ENCODE measurements around the gene KIF26B.

Gene KIF26B

DNA sequence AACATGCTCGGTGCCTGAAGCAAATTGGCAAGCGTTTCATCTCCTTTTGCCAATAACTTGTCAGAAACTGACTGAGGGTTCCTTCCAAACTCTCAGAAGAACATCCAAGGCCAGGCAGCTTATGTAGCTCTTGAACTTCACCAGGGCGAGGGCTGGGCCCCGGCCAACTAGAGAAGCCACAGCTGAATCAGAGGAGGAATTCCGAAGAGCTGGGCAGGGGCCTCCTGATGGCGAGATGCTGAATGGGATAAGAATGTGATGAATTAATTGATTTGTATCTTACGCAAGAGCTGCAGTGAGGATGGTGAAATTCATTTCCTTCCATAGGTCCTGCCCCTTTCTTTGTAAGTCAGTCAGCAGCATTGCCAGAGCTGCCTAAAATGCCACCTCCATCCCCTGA is 345.8 kb downstream of the KIF26B start:
- no peak overlapping the region for H3K4me3 ChIP-seq (replicated peaks in 1 of 2; ENCODE audit: low read depth in 2 of 2, low read length in 2 of 2)
- TF ChIP-seq, protein P1, sequence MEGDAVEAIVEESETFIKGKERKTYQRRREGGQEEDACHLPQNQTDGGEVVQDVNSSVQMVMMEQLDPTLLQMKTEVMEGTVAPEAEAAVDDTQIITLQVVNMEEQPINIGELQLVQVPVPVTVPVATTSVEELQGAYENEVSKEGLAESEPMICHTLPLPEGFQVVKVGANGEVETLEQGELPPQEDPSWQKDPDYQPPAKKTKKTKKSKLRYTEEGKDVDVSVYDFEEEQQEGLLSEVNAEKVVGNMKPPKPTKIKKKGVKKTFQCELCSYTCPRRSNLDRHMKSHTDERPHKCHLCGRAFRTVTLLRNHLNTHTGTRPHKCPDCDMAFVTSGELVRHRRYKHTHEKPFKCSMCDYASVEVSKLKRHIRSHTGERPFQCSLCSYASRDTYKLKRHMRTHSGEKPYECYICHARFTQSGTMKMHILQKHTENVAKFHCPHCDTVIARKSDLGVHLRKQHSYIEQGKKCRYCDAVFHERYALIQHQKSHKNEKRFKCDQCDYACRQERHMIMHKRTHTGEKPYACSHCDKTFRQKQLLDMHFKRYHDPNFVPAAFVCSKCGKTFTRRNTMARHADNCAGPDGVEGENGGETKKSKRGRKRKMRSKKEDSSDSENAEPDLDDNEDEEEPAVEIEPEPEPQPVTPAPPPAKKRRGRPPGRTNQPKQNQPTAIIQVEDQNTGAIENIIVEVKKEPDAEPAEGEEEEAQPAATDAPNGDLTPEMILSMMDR (IDR thresholded peaks at IDR 0.05; ENCODE audit: low read depth, low read length): no peak
- DNase-seq (ENCODE audit: low read depth in 2 of 2): peak; percentile 66 to 75

DNA sequence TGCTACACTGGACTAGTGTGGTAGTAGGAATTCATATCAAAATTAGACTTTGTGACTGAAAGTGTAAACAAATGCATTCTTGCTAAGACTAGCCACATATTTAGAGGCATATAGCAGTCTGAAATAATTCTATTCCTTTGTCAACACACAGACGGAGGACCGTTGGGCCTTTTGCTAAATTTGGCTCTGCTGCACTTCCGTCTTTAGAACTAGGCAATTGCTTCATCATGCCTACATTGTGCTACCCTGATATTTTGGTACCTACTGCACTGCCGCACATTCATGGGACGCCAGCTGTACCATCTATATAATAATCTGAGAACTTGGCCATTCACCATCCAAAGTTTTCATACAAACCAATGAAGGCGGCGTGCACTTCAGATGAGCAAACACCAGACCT is 346.8 kb downstream of the KIF26B start:
- H3K4me3 ChIP-seq (replicated peaks in 1 of 2; ENCODE audit: low read depth in 2 of 2, low read length in 2 of 2): no peak overlapping the region
- no peak for DNase-seq (ENCODE audit: low read depth in 2 of 2)
- TF ChIP-seq, protein P1 (IDR thresholded peaks at IDR 0.05; ENCODE audit: low read depth, low read length): no peak

DNA sequence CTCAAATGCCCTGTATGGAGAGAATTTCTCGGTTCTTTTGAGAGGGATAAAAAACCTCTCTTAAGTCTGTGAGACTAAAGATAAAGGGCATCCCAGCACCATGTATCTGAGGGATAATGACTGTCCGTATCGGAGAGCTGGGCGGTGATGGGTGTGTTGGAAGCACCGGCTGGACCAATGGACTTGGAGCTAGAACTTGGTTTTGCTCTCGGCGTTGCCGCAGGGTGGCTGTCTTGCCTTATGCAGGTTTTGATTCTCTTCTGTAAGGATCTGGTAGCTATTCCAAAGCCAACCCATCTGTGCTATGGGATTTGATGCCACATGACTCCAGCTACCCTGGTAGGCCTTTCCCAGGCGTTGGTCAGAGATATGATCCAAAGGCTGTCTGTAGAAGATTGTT is 348.8 kb downstream of the KIF26B start:
- H3K4me3 ChIP-seq (replicated peaks in 1 of 2; ENCODE audit: low read depth in 2 of 2, low read length in 2 of 2): no peak overlapping the region
- TF ChIP-seq, protein P1 (IDR thresholded peaks at IDR 0.05; ENCODE audit: low read depth, low read length): no peak
- DNase-seq (ENCODE audit: low read depth in 2 of 2): no peak

DNA sequence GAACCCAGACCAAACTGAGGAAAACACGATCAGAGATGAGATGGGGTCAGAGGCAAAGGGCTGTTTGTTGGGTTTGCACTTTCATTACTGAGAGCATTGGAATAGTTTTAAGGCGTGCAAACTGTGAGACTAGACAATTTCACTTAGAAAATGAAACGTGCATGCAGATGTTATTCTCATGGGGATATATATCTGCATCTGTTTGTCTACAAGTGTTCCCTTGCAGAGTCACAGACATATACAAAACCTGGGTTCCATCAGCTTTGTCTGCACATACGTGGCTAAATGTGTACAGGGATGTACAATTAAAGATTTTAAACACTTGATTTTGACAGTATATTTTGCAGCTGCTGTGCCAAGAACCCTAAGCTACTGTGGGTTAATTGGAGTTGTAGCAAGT is 355.4 kb downstream of the KIF26B start:
- H3K4me3 ChIP-seq (replicated peaks in 1 of 2; ENCODE audit: low read depth in 2 of 2, low read length in 2 of 2): no peak overlapping the region
- TF ChIP-seq, protein P1 (IDR thresholded peaks at IDR 0.05; ENCODE audit: low read depth, low read length): no peak
- no peak for DNase-seq (ENCODE audit: low read depth in 2 of 2)

DNA sequence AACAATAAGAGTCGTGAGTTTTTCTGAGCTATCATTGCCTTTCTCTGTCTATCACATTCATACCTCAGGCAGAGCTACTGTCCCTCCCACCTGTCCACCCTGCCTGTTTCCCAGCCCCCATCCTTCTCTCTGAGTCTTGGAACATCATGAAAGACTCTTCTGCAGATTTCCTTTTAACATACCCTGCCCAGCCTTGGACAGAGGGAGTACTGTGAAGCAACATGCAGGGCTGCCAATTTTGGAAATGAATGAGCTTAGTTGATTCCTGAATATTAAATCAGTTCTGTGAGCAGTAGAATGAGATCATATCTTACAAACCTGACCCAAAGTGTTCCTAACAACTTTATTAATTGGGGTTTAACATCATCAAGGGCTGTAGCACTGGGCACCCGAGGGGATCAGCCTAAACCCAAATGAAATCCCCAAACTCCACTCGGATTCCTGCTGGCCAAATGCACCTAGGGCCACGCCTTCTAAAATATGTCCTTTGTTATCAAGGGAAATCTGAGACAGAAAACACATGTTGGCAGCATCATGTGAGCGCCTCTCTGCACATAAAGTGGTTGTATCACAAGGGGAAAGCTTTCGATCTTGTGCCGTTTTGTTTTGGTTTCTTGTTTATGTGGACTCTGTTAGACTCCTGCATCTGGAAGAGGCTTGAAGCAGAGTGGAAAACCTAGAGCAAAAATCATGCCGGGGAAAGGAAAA is 357.6 kb downstream of the KIF26B start:
- peak in 1 of 2 donors; percentile 27 for DNase-seq (ENCODE audit: low read depth in 2 of 2)
- TF ChIP-seq, protein P1 (IDR thresholded peaks at IDR 0.05; ENCODE audit: low read depth, low read length): no peak
- H3K4me3 ChIP-seq (replicated peaks in 1 of 2; ENCODE audit: low read depth in 2 of 2, low read length in 2 of 2): peak overlapping the region in 1 of 2 donors; percentile 5

DNA sequence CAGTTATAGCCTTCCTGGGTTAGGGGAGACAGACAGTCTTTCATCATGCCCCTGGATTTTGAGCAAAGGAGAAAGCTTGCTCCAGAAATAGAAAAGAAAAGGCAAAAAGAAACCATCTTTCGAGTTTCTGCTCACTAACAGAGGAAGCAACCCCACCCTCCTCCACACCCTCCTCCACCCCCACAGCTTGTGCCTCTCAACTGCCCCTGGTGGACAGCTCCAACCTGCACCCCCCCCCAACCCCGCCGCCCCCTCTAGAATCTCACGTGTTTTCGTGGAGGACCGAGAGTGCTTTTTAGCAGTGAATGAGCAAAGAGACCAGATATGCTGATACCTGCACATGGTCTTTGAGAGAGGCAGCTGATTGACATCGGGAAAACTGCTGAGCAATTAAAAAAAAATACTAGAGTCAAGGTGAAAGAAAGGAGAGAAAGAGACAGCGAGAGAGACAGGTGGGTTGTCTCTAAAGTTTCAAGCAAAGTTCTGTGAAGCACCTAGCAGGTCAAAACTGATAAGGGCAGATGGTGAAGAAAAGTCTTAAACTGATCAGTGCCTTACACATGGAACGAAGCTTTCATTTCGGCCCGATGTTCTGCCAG is 358.3 kb downstream of the KIF26B start:
- TF ChIP-seq, protein P1 (IDR thresholded peaks at IDR 0.05; ENCODE audit: low read depth, low read length): peak; percentile 36
- DNase-seq (ENCODE audit: low read depth in 2 of 2): peak; percentile 16 to 37
- no peak overlapping the region for H3K4me3 ChIP-seq (replicated peaks in 1 of 2; ENCODE audit: low read depth in 2 of 2, low read length in 2 of 2)
